ENCODE results near the gene SULT4A1. TPM values are rescaled to one million over a fixed set of nuclear protein-coding genes. Genes with fewer than 3 reads are reported as not detected.
"Not testable (repeated sequence)": the region's sequence is repeated elsewhere in the genome, so short reads cannot be mapped to it uniquely, and the experiment has no call there.

The SULT4A1 gene
- polyA plus RNA-seq, 1 experiment = 0.39 TPM

- H3K27me3 ChIP-seq (ENCODE audit: control insufficient read depth, insufficient read depth, low read length); H3K36me3 ChIP-seq (ENCODE audit: control insufficient read depth, insufficient read depth, low read length); POLR2A ChIA-PET; DNase-seq (ENCODE audit: low read depth); H3K4me3 ChIP-seq (ENCODE audit: low read depth, low read length): not testable (repeated sequence)
- TF ChIP-seq, protein P1, sequence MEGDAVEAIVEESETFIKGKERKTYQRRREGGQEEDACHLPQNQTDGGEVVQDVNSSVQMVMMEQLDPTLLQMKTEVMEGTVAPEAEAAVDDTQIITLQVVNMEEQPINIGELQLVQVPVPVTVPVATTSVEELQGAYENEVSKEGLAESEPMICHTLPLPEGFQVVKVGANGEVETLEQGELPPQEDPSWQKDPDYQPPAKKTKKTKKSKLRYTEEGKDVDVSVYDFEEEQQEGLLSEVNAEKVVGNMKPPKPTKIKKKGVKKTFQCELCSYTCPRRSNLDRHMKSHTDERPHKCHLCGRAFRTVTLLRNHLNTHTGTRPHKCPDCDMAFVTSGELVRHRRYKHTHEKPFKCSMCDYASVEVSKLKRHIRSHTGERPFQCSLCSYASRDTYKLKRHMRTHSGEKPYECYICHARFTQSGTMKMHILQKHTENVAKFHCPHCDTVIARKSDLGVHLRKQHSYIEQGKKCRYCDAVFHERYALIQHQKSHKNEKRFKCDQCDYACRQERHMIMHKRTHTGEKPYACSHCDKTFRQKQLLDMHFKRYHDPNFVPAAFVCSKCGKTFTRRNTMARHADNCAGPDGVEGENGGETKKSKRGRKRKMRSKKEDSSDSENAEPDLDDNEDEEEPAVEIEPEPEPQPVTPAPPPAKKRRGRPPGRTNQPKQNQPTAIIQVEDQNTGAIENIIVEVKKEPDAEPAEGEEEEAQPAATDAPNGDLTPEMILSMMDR (IDR thresholded peaks at IDR 0.05; ENCODE audit: insufficient read depth, low read depth, low read length) = peak; percentile 40
- CTCF ChIA-PET = interaction anchor here (0.7 to 2.5 kb wide), 6 partner anchors 10 to 38 kb away, joined by 3 to 12 read pairs (median 4); partner anchors contain the start of gene PNPLA3
Observed at GRCh38 chr22:43904412-43904811, 42.1 kb upstream of the SULT4A1 start.

DNA sequence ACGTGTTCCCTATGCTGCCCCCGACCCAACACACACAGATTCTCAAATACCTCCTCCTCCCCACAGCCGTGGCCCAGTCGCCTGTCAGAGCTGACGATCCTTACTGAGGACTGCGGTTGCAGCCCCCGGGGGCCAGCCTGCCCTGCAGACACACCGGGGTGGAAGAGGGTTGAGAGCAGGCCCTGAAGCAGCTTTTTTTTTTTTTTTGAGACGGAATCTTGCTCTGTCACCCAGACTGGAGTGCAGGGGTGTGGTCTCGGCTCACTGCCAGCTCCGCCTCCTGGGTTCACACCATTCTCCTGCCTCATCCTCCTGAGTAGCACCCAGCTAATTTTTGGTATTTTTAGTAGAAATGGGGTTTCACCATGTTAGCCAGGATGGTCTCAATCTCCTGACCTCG, 40.7 kb upstream of the SULT4A1 start:
- not testable (repeated sequence) for H3K27me3 ChIP-seq (ENCODE audit: control insufficient read depth, insufficient read depth, low read length); H3K4me3 ChIP-seq (ENCODE audit: low read depth, low read length); H3K36me3 ChIP-seq (ENCODE audit: control insufficient read depth, insufficient read depth, low read length); DNase-seq (ENCODE audit: low read depth)
- ChIA-PET POLR2A (interaction anchor here (0.7 kb wide), 1 partner anchor 727 kb away, joined by 3 read pairs; no protein-coding TSS in a partner anchor), CTCF (interaction anchor here (0.6 to 2.5 kb wide), 8 partner anchors 12 to 77 kb away, joined by 3 to 12 read pairs (median 5); partner anchors contain the start of gene PNPLA3)

DNA sequence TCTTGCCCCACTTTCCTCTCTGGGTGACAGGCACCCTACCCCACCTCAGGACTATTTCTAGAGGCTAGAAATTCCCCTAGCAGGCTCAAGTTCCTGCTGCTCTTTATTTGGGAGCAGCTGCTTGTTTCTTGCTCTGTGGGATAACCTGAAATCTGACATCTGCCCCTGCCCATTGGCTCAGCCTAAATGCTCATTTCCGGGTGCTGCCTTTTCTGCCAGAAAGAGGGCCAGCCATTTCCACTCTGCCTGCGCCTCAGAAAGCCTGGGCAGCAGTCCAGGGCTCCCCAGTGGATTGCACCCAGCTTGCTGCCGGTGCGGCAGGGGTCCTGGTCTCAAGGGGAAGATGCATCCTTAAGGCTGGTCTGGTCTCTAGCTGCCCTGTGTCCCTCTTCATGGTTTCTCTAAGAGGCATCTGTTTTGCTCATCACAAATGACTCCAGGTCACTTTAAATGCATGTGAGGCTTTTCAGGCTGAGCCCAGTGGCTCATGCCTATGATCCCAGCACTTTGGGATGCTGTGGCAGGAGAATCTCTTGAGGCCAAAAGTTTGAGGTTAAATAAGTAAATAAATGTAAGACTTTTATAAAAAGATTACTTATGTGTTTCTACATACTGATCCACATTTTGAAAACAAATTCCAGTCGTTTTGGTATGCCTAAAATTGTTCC, 39.8 kb upstream of the SULT4A1 start:
- Histone ChIP-seq H3K36me3 (ENCODE audit: control insufficient read depth, insufficient read depth, low read length) (no peaks in the 10 kb centered on the region), H3K4me3 (ENCODE audit: low read depth, low read length) (no peak overlapping the region), H3K27me3 (ENCODE audit: control insufficient read depth, insufficient read depth, low read length) (no peaks in the 10 kb centered on the region)
- ChIA-PET CTCF (interaction anchor here (0.6 to 1.4 kb wide), 2 partner anchors 11 to 16 kb away, joined by 5 to 10 read pairs; no protein-coding TSS in a partner anchor), POLR2A (no interaction called here)
- peak; percentile 91 for DNase-seq (ENCODE audit: low read depth)
- TF ChIP-seq, protein P1 (IDR thresholded peaks at IDR 0.05; ENCODE audit: insufficient read depth, low read depth, low read length) = no peak

DNA sequence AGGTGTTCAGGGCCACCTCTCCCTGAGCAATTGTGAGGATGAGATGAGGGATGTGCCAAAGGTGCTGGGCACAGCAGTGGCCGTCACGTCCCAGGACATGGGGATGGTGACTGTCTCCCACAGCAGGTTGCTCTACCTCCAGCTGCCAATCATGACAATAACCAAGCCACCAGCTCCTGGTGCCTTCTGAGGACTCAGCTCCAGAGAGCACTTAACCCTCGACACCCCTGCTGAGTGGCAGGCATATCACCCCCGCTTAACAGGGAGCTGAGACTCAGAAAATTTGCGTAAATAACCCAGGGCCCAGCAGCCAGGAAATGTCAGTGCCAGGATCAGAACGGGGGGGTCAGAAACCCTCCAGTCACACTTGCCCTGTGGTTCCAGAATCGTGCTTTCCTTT, 37.9 kb upstream of the SULT4A1 start:
- Histone ChIP-seq H3K36me3 (ENCODE audit: control insufficient read depth, insufficient read depth, low read length) (no peaks in the 10 kb centered on the region), H3K4me3 (ENCODE audit: low read depth, low read length) (no peak overlapping the region), H3K27me3 (ENCODE audit: control insufficient read depth, insufficient read depth, low read length) (no peaks in the 10 kb centered on the region)
- ChIA-PET CTCF (interaction anchor here (1.6 to 3.1 kb wide), 3 partner anchors 10 to 17 kb away, joined by 4 to 18 read pairs (median 12); no protein-coding TSS in a partner anchor), POLR2A (no interaction called here)
- TF ChIP-seq, protein P1 (IDR thresholded peaks at IDR 0.05; ENCODE audit: insufficient read depth, low read depth, low read length) = no peak
- no peak for DNase-seq (ENCODE audit: low read depth)

DNA sequence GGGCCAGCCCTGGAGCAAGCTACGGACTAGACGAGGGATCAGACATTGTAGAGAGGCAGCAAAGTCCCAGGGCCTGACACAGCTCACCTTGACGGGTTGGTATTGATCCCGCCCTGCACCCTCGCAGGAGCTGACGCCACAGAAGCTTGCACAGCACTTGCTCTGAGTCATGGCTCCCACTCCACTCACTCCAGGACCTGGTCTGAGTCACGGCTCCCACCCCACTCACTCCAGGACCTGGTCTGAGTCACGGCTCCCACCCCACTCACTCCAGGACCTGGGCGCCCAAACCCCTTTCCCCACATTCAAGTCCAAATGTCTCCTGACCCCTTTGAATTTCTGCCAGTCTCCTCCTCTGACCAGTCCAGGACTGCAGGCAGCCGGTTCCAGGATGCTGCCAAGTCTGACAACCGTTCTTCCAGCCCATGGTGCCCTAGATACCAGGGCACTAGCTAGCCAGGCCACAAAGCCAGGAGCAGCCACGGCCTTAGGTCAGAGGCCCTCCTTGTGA, 35.5 kb upstream of the SULT4A1 start:
- CTCF ChIA-PET = interaction anchor here (0.6 to 3.1 kb wide), 5 partner anchors 9 to 48 kb away, joined by 4 to 18 read pairs (median 4); no protein-coding TSS in a partner anchor
- Histone ChIP-seq H3K4me3 (ENCODE audit: low read depth, low read length) (no peak overlapping the region), H3K36me3 (ENCODE audit: control insufficient read depth, insufficient read depth, low read length) (no peaks in the 10 kb centered on the region), H3K27me3 (ENCODE audit: control insufficient read depth, insufficient read depth, low read length) (no peaks in the 10 kb centered on the region; the same call in 1 of the 2 replicates)
- POLR2A ChIA-PET = no interaction called here
- no peak for DNase-seq (ENCODE audit: low read depth)
- TF ChIP-seq, protein P1 (IDR thresholded peaks at IDR 0.05; ENCODE audit: insufficient read depth, low read depth, low read length) = no peak

All from BJ (cell line).